ENCODE data around the gene CDK11A. TPM values are rescaled to one million over a fixed set of nuclear protein-coding genes. Genes with fewer than 3 reads are reported as not detected.

CDK11A gene
- total RNA-seq, 1 donor from 2014 or later = 51.7 TPM

DNA sequence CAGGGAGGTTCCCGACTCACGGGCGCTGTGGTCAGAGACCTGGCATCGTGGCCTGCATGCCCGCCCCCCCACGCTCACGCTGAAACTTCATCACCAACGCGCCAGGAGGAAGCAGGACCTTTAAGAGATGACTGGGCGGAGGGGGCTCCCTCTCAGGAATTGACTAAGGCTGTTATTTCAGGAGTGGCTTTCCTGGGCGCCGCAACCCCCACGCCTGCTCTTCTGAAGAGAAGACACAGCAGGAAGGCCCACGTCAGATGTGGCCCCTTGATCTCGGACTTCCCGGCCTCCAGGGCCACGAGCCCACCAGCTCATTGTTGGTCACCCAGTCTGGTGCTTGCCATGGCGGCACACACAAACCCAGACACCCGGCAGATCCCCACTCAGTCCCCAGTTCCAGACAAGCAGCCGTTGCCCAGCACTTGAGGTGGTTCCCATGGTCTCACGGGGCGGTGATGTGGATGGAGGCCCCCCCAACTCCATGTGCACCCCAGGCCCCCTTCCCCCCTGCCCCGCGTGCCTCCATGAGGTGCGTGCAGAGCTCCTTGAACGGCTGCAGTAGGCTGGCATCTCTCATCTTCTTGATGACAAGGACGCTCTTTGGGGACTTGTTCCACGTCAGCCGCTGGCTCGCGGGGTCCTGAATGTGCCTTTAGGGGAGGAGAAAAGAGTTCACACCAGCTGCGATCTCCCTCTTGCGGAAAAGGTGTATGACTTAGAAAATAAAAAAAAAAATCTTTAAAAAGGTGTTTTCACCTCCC lies 32.7 kb upstream of the CDK11A start:
- Histone ChIP-seq H3K4me3 (no peak overlapping the region), H3K9me3 (no peaks in the 10 kb centered on the region), H3K4me1 (peaks cover 19% of the 10 kb centered on the region), H3K27me3 (no peaks in the 10 kb centered on the region), H3K36me3 (peaks cover 76% of the 10 kb centered on the region), H3K27ac (no peak overlapping the region)
- intact Hi-C loops (cut with DNase I) = loop anchor here (10.0 kb wide), 1 partner anchor 138 kb away; the partner anchor contains the start of gene GNB1
- DNase-seq (no peak), ATAC-seq (no peak)
- TF ChIP-seq, protein P1, sequence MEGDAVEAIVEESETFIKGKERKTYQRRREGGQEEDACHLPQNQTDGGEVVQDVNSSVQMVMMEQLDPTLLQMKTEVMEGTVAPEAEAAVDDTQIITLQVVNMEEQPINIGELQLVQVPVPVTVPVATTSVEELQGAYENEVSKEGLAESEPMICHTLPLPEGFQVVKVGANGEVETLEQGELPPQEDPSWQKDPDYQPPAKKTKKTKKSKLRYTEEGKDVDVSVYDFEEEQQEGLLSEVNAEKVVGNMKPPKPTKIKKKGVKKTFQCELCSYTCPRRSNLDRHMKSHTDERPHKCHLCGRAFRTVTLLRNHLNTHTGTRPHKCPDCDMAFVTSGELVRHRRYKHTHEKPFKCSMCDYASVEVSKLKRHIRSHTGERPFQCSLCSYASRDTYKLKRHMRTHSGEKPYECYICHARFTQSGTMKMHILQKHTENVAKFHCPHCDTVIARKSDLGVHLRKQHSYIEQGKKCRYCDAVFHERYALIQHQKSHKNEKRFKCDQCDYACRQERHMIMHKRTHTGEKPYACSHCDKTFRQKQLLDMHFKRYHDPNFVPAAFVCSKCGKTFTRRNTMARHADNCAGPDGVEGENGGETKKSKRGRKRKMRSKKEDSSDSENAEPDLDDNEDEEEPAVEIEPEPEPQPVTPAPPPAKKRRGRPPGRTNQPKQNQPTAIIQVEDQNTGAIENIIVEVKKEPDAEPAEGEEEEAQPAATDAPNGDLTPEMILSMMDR (IDR thresholded peaks at IDR 0.05) = no peak

- TF ChIP-seq, protein P1 (IDR thresholded peaks at IDR 0.05) = no peak
- no peak overlapping the region for H3K4me3 ChIP-seq
- H3K4me1 ChIP-seq = peaks cover 19% of the 10 kb centered on the region
- H3K36me3 ChIP-seq = peaks cover 66% of the 10 kb centered on the region
- ATAC-seq (no peak), DNase-seq (no peak)
- no peaks in the 10 kb centered on the region for H3K27me3 ChIP-seq
- H3K9me3 ChIP-seq = no peaks in the 10 kb centered on the region
- intact Hi-C loops (cut with DNase I) = loop anchor here (10.0 kb wide), 1 partner anchor 139 kb away; the partner anchor contains the start of gene GNB1
- H3K27ac ChIP-seq = no peak overlapping the region
These were observed 31.7 kb upstream of the CDK11A start for GRCh38 chr1:1755852-1756251.

- peaks cover 62% of the 10 kb centered on the region for H3K36me3 ChIP-seq
- H3K27me3 ChIP-seq = no peaks in the 10 kb centered on the region
- H3K9me3 ChIP-seq = no peaks in the 10 kb centered on the region
- TF ChIP-seq, protein P1 (IDR thresholded peaks at IDR 0.05) = no peak
- H3K4me3 ChIP-seq = no peak overlapping the region
- ATAC-seq (no peak), DNase-seq (no peak)
- no peak overlapping the region for H3K27ac ChIP-seq
- peaks cover 19% of the 10 kb centered on the region for H3K4me1 ChIP-seq
- intact Hi-C loops (cut with DNase I) = loop anchor here (10.0 kb wide), 1 partner anchor 139 kb away; the partner anchor contains the start of gene GNB1
These were observed 31.3 kb upstream of the CDK11A start for GRCh38 chr1:1755426-1755825.

DNA sequence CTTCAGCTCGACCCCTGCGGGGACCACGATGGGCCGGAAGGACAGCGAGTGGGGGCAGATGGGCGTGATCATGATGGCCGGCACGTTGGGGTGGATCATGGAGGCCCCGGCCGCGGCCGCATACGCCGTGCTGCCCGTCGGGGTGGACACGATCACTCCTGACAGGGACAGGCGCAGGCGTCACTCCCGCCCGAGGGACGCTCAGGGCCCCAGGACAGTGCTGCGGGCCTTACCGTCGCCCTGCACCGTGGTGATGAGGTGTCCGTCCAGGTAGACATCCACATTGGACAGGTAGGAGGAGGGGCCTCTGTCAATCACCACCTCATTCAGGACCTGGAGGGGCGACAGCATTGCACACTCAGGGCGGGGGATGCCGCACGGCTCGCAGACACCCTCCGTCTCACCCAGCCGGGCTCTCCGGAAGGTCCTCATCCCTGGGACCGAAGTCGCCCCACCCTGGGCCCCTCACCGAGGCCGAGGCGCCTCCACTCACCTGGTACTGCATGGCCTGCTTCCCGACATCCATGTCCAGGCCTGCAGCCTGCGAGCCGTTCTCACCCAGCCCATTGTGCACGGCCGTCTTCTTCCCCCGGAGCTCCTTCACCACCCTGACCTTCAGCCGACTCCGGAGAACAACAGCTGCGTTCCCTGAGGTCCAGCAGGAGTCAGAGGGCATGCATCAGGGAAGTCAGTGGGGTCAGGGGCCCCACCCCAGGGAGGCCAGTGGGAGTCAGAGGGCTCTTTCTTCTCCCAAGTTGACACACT lies 30.1 kb upstream of the CDK11A start:
- H3K36me3 ChIP-seq = peaks cover 52% of the 10 kb centered on the region
- peaks cover 16% of the 10 kb centered on the region for H3K4me1 ChIP-seq
- intact Hi-C loops (cut with DNase I) = loop anchor here (10.0 kb wide), 1 partner anchor 141 kb away; the partner anchor contains the start of gene GNB1
- H3K9me3 ChIP-seq = no peaks in the 10 kb centered on the region
- ATAC-seq = no peak
- H3K27me3 ChIP-seq = no peaks in the 10 kb centered on the region
- TF ChIP-seq, protein P1 (IDR thresholded peaks at IDR 0.05) = no peak
- no peak overlapping the region for H3K27ac ChIP-seq
- no peak for DNase-seq
- H3K4me3 ChIP-seq = no peak overlapping the region

- peaks cover 52% of the 10 kb centered on the region for H3K36me3 ChIP-seq
- H3K4me1 ChIP-seq = peaks cover 10% of the 10 kb centered on the region
- ATAC-seq (no peak), DNase-seq (no peak)
- no peak overlapping the region for H3K4me3 ChIP-seq
- TF ChIP-seq, protein P1 (IDR thresholded peaks at IDR 0.05) = no peak
- no peaks in the 10 kb centered on the region for H3K27me3 ChIP-seq
- no peak overlapping the region for H3K27ac ChIP-seq
- no peaks in the 10 kb centered on the region for H3K9me3 ChIP-seq
- intact Hi-C loops (cut with DNase I) = loop anchor here (10.0 kb wide), 1 partner anchor 141 kb away; the partner anchor contains the start of gene GNB1
These were observed 29.4 kb upstream of the CDK11A start for GRCh38 chr1:1753607-1754005.

Data from upper lobe of right lung (tissue), 1 donor.